ENCODE data around the gene SUN1.
"Not testable (repeated sequence)": the region's sequence is repeated elsewhere in the genome, so short reads cannot be mapped to it uniquely, and the experiment has no call there.

The SUN1 gene

DNA sequence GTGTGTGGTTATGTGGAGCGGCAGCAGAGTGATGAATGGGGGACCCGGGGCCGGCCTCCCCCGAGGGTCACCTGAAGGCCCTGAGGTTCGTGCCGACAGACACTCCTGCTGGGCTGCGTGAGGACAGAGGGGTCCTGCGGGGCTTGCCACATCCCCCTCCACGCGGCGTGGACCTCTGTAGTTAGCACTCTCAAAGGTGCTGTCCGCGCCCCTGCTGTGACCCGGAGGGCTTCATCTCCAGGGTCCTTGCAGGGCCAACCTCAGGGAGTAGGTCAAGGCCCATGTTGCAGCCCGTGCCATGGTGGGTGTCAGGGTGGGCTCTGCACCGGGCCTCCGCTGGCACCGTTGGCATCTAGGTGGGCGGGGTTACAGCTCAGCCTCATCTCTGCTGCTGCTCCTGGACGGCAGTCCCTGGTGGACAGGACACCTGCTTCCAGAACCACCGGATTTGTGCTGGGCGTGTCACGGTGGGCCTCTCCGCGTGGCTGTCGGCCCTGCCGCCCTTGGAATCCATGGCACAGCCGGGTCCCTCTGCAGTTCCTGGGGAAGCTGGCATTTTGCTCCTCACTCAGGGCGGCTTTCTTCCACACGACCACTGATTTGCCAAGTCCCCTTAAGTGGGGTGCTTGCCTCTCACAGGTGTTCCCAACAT is 24.3 kb downstream of the SUN1 start:
- DNase-seq (ENCODE audit: low spot score), result no peak

DNA sequence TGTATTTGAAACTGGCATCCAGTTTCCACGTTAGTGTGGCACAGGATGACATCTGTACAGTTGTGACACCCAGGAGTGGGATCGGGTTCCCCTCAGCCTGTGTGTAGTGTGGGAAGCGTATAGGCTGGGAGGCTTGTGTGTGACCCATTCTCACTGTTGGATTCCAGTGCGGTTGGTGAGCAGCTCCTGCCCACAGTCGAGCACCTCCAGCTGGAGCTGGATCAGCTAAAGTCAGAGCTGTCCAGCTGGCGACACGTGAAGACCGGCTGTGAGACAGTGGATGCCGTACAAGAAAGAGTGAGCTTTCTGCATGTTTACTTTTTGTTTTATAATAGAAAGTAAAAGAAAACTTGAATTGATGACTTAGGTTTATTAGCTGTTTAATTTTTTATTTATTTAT is 25.4 kb downstream of the SUN1 start:
- no peak for DNase-seq (ENCODE audit: low spot score)

DNA sequence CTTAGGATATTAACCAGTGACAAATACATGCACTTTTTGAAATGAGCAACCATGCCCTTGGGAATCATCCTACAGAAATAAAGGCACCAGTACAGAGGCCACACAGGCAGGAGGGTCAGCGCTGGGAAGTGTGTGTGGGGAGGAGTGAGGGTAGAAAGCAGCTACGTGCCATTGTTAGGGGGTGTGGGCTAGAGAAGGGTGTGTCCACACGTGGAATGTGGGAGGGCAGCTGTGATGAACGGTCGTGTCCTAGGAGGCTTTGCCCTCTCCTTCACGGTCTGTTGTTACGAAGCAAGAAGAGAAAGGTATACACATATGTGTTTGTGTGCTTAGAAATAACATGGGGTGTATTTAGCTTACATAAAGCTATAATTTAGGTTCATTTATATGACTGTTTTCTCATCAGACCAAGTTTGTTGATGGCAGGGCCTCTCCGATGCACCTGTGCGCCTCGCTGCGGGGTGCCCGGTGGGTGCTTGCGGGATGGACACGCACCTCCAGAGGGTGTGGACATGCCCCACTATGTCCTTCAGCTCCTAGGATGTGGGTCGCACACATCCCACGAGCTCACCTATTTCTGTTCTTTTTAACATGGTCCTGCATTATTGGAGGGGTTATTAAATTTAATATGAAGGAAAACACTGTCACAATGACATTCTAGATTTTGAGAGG is 27.2 kb downstream of the SUN1 start:
- DNase-seq (ENCODE audit: low spot score), result no peak

DNA sequence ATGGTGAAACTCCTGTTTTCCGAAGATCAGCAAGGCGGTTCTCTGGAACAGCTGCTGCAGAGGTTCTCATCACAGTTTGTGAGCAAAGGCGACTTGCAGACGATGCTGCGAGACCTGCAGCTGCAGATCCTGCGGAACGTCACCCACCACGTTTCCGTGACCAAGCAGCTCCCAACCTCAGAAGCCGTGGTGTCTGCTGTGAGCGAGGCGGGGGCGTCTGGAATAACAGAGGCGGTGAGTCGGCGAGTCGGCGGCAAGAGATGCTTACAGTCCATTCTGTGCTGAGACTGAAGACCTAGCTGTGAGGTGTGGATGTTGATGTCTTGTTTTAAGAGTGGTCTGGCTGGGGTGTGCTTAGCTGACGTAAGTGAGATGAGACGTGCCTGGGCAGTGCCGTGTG is 27.9 kb downstream of the SUN1 start:
- DNase-seq (ENCODE audit: low spot score), result no peak

DNA sequence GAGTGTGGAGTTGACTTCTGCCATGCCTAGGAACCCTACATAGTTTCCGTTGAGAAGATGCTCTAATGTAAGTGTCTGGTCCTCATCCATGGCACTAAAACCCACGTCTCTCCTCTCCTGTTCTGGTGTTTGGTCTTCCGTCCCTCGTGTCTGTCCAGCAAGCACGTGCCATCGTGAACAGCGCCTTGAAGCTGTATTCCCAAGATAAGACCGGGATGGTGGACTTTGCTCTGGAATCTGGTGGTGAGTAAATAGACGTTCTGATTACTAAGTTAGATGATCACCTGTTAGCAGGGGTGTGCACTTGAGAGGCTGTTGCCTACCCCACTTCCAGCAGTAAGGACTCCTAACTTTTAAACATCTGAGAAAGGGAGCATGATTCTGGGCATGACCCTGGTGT is 28.9 kb downstream of the SUN1 start:
- DNase-seq (ENCODE audit: low spot score), result no peak

DNA sequence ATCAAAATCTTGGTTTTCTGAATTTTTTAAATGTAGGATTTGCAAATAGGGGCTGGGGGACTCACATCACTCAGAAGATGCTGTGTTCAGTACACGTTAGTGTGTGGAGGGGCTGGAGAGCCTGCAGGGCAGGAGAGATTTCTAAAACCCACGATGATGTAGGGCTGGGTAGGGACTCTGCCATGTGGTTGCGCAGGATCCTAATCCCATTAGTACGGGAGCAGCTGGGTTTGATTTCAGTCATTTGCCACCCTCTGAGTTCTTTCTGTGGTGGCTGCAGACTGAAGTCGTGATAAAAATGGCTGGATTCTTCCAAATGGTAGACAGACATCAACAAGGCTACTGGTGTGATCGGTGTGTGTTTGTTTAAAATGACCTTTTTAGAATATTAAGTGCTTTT is 29.9 kb downstream of the SUN1 start:
- no peak for DNase-seq (ENCODE audit: low spot score)

DNA sequence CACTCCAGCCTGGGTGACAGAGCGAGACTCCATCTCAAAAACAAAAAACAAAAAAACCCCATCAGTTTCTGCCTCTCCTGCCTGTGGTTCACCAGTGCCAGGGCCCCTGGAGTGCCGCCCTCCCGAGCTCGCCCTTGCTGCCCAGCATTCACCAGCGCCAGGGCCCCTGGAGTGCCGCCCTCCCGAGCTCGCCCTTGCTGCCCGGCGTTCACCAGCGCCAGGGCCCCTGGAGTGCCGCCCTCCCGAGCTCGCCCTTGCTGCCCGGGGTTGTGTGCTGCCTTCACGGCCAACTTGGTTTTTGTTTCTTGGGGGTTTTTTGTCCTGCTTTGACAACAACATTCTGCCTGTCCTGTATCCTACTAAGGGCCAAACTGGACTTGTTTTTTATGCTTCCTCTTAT is 30.8 kb downstream of the SUN1 start:
- DNase-seq (ENCODE audit: low spot score), result no peak

DNA sequence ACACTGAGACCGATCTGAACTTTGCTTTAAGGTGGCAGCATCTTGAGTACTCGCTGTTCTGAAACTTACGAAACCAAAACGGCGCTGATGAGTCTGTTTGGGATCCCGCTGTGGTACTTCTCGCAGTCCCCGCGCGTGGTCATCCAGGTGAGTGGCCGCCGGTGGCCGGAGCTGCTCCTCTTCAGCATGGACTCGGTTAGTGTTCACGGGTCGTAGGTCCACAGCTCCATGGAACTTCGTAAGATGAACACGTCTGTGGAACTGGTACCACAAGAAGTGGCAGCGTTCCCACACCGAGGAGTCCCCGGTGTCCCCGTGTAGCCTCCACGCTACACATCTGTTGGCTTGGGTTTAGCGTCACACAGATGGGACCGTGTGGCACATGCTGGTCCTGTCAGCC is 33.6 kb downstream of the SUN1 start:
- DNase-seq (ENCODE audit: low spot score), result no peak

DNA sequence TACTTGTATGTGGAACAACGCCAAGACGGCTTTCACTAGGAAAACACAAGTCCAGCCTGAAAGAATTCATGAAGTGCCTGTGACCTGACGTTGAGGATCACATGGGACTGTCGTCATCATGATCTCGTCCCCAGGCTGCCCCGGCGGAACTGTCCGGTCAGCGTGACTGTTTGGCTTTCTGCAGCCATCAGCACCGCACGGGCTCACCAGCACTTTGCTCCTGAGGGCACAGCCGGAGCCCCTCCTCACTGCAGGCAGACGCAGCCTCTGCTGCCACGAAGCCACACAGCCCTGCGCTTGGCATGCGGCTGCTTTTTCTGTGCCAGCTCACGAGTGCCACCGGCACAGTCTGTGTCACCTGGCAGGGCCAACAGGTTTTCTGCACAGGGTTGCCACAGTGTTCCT is 34.7 kb downstream of the SUN1 start:
- DNase-seq (ENCODE audit: low spot score), result no peak

DNA sequence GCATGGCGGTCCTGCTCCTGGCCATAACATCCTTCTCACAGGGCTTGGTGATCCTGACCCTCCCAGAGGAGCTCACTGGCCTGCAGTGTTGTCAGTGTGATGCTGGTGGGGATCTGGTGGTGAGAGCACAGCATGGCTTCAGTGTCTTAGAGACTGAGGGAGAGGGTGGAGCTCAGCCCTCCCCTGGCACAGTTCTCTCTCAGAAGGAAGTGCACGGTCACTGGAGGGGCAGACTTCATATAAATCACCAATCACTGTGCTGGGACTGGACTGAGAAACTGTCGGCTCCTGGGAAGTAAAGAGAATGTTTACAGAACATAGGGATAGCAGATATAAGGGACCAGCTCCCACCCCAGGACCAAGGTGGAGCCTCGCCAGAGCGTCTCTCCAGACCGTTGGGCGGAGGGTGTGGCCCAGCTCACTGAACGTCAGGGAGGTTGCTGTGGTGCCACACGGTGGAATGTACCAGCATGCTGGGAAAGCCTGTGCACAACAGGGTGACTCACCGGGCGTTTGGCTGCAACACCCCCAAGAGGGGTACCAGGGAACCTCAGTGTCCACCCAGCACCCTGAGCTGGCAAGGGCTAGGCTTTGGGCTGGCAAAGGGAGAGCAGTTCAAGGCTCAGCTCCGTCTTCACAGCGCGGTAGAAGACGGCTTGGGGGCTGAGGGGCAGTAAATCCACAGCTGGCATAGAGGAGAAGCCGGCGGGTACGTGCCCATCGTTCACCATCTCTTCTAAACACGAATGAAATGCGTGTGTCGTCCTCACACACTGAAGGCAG is 35.3 kb downstream of the SUN1 start:
- no peak for DNase-seq (ENCODE audit: low spot score)

DNA sequence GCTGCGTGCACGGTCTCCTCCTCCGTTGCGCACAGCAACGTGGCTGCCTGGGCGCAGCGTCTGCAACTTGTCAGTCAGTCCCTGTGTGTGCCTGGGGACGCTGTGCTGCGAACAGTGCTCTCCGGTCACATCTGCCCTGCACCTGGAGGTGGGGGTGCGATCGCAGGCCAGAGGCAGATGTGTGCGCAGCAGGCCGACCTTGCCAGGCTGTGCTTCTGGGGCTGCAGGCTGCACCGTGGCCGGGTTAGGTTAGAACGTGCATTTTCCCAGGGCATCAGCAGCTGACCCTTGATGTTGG is 35.9 kb downstream of the SUN1 start:
- DNase-seq (ENCODE audit: low spot score), result no peak

DNA sequence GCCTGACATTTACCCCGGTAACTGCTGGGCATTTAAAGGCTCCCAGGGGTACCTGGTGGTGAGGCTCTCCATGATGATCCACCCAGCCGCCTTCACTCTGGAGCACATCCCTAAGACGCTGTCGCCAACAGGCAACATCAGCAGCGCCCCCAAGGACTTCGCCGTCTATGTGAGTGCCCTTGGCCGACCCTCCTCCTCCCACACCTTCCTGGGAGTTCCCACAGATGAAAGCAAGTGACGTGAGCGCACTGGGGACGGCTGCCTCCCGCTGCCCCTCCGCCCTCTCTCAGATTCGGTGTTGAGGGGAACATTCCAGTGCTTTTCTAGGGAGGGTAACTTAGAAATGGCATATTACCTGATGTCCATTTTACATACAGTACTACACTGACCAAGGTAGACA is 37.1 kb downstream of the SUN1 start:
- DNase-seq (ENCODE audit: low spot score), result no peak

DNA sequence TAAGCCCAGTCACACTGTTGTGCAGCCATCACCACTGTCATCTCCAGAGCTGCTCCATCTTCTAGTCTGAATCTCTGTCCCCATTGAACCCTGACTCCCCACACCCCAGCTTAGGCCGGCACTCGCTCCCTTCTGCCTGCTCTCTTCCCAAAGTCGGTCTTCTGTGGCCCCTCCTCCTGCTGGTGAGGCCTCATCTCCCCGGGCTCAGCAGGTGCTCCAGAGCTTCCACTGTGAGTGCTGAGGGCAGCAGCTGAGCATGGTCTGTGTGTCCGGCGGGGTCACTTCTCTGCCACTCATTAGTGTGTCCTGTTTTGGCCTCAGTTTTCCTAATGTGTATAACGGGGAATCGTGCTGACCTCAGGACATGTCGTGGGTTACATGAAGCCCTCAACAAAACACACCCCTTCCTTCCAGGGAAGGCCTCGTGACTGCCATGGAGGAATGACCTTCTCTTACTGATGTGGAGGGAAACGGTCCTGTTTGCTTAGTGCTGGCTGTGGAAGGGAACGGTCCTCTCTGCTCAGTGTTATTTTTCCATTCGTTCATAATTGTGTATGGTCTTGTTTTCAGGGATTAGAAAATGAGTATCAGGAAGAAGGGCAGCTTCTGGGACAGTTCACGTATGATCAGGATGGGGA is 39.7 kb downstream of the SUN1 start:
- DNase-seq (ENCODE audit: low spot score), result no peak

DNA sequence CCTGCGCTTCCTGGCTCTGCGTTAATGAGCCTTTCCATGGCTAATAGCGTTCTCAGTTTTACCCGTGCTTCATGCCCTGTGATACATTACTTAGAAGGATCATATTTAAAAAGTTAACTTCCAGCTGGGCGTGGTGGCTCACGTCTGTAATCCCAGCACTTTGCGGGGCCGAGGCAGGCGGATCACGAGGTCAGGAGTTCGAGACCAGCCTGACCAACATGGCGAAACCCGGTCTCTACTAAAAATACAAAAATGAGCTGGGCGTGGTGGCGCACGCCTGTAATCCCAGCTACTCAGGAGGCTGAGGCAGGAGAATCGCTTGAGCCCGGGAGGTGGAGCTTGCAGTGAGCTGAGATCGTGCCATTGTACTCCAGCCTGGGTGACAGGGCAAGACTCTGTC is 40.4 kb downstream of the SUN1 start:
- not testable (repeated sequence) for DNase-seq (ENCODE audit: low spot score)

DNA sequence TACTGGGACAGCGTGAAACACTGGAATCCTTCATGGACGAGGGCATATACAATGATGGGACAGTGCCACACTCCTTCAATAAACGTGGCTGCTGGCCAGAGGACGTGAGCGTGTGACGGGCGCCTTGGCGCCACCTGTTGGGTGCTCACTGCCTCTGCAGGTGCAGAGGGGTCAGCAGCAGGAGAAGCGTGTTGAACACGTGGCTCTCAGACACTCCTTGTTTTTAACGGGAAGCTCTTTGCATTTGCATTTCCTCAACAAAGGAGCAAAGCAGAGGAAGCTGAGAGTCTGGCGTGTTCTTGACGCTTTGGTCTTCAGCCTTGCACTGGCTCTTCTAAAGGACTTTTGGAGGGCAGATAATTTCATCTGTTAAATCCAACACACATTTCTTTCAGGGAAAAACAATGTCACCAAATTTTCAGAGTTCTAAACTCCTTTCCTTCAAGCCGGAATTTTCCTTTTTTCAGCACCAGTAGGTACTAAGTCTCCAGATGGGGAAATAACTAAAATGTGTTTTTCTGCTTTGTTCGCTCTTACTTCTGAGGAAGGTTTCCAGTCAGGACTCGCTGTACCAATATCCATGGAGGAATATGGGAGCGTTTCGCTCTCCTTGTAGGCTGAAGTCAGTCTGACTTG is 41.2 kb downstream of the SUN1 start:
- peak; percentile 81 for DNase-seq (ENCODE audit: low spot score)

DNA sequence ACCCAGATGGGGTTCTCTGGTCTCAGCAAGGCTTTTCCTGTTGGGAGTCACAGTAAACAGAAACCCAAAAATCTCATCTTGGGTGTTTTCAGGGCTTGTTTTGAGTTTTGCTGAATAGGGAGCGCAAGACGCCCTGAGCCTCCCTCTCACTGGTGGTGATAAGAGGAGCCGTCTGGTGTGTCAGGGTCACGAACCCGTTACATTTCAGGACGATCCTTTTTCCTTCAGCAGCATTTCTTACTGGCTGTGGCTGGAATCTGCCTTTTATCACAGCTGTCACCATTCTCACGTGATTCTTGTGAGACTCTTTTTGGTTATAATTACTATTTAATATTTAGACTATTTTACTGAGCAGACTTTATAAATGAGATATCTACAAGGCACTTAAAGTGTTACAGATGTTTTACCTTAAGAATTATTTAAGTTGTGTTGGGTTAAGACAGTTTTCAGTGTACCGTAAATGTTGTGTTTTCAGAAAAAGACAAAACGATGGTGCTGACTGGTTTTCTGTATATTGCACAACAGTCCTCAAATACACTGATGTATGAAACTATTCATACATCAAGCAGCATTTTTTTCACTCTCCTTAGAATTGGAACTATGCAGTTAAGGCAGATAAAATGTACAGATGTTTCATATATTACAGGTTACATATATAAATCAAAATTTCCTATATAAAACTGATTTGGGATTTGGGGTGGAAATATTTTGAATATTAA is 41.9 kb downstream of the SUN1 start:
- no peak for DNase-seq (ENCODE audit: low spot score)

DNA sequence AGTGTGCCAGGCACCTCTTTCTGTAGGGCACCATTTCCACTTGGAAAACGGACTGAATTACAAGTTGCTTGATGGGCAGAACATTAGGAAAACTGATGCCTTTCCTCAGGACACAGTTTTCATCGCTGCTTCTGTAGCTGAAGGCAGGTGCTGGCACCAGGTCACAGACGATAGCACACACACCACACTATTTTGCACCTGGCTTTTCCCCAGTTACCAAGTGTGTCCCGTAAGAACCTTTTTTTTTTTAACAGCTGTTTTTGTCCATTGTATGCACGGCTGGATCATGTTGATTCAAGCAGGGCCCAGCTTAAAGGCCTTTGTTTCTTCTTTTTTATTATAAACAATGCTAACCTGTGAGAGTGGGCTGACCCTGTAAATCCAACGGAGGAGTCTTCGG is 42.8 kb downstream of the SUN1 start:
- DNase-seq (ENCODE audit: low spot score), result no peak

DNA sequence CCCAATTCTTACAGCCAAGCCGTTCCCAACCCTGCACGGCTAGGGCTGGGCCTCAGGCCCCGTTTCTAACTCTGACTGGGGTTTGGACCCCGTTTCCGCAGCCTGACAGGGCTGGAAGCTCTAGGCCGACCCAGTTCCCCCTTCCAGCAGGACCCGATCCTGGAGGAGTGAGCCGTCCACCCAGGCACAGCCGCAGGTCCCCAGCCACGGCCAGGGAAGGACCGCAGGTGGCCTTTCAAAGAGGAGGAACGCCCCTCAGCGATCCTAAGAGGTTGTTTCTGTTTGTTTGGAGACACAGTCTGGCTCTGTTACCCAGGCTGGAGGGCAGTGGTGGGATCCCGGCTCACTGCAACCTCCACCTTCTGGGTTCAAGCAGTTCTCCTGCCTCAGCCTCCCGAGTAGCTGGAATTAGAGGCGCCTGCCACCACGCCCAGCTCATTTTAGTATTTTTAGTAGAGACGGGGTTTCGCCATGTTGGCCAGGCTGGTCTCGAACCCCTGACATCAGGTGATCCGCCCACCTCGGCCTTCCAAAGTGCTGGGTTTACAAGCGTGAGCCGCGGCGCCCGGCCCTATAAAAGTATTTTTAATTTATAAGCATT is 43.3 kb downstream of the SUN1 start:
- no peak for DNase-seq (ENCODE audit: low spot score)

DNA sequence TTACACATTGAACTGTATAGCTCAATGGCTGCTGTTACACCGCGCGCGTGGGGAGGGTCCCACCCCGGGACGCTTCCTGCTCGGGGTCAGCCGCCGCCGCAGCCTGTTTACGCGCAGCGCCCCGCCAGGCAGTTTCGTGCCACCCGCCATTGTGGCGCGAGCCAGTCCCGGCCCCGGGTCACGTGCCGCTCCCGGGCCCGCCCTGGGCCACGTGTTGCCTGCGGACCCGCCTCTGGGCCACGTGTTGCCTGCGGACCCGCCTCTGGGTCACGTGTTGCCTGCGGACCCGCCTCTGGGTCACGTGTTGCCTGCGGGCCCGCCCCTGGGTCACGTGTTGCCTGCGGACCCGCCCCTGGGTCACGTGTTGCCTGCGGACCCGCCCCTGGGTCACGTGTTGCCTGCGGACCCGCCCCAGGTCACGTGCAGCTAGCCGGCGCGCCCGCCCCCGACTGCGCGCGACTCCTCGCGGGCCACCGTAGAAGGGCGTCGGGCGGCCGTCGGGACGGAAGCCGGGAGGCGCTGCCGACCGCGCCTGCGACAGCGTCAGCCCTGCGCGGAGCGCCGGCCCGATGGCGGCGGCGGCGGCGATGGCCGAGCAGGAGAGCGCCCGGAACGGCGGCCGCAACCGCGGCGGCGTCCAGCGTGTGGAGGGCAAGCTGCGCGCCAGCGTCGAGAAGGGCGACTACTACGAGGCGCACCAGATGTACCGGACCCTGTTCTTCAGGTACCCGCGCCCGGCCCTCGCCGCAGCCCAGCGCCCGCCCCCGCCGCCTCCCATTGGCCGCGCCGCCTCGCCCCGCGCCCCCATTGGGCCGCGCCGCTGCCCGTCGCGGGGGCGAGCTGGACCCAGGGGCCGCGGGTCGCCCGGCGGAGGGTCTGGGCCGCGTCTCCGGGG is 44.0 kb downstream of the SUN1 start, which contains the start of gene GET4:
Gene GET4, plus strand, starts transcription at position 478 of the 895 bp plus-strand sequence. Its CDS starts 92 bp downstream, at position 570.
- peak; percentile 98 for DNase-seq (ENCODE audit: low spot score)

DNA sequence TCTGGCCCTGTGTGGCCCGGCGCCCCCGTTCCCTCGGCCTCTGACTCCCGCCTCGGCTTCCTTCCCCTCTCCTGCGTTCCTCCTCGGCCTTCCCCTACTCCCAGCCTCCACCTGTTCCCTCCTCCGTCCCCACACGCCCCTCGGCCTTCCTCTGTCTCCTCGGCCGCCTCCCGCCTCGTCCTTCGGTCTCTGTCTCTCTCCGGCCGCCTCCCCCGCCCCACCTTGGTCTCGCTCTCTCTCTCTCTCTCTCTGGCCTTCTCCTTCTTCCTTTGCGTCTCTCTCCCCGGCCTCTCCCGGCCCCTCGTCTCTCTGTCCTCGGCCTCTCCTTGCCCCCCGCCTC is 44.7 kb downstream of the SUN1 start:
- DNase-seq (ENCODE audit: low spot score), result no peak

Data from LoVo (cell line).